Activated CD8-positive, alpha-beta T cell treated with anti-CD3 and anti-CD28 coated beads, Interleukin-2, amount 10 ng/mL, durations not matched to agents 7 days and 5 days (primary cell): ENCODE results near the gene GNB1L. TPM values are rescaled to one million over a fixed set of nuclear protein-coding genes. Genes with fewer than 3 reads are reported as not detected.

ENCODE experiments used
- ATAC-seq: fragments of 150-1000 bp; cut with Tn5 transposase; one replicate; pipeline ENCODE4 v1.10.0; 2021; ENCODE audit warnings: moderate library complexity
- CTCF ChIA-PET: fragments of 350-600 bp; sonication (Branson Sonifier 250); formaldehyde crosslinking; loops from one replicate; lab custom pipeline; 2021; ENCODE audit warnings: antibody characterized with exemption; lab: Charles Lee
- POLR2A ChIA-PET: fragments of 350-600 bp; sonication (Branson Sonifier 250); formaldehyde crosslinking; loops from one replicate; lab custom pipeline; 2021; ENCODE audit warnings: antibody characterized with exemption; lab: Charles Lee
- DNase-seq: peaks from one replicate; pipeline ENCODE4 v3.0.0-alpha.2; 2020
- H3K27ac Mint-ChIP-seq: one replicate; pipeline ENCODE4 v1.8.0; 2021; ENCODE audit warnings: mild to moderate bottlenecking, mixed read lengths
- H3K27me3 Mint-ChIP-seq: one replicate; pipeline ENCODE4 v1.8.0; 2021; ENCODE audit warnings: low read depth, mixed read lengths
- H3K36me3 Mint-ChIP-seq: one replicate; pipeline ENCODE4 v1.8.0; 2021; ENCODE audit warnings: low read depth, mixed read lengths
- H3K4me1 Mint-ChIP-seq: one replicate; pipeline ENCODE4 v1.8.0; 2021; ENCODE audit warnings: low read depth, mixed read lengths
- H3K4me3 Mint-ChIP-seq: one replicate; pipeline ENCODE4 v1.8.0; 2021; ENCODE audit warnings: mild to moderate bottlenecking, mixed read lengths
- H3K9me3 Mint-ChIP-seq: one replicate; pipeline ENCODE4 v1.8.0; 2022; ENCODE audit warnings: mixed read lengths; ENCODE audit not compliant: insufficient read depth
- total RNA-seq, 2 experiments: library from RNA; stranded (reverse); gene quantifications; one replicate each; pipeline ENCODE4 v1.2.3, GENCODE V29; 2021

The GNB1L gene
- total RNA-seq, 2 experiments from 2014 or later: 9.7 to 10.3 TPM

- ChIA-PET CTCF (interaction anchor here (0.7 kb wide), 1 partner anchor 102 kb away, joined by 3 read pairs; no protein-coding TSS in a partner anchor), POLR2A (interaction anchor here (1.7 kb wide), 1 partner anchor 18 kb away, joined by 3 read pairs; no protein-coding TSS in a partner anchor)
- Mint-ChIP-seq H3K27me3 (no peaks in the 10 kb centered on the region), H3K27ac (no peak overlapping the region), H3K36me3 (no peaks in the 10 kb centered on the region), H3K4me1 (peaks cover 9% of the 10 kb centered on the region), H3K9me3 (no peaks in the 10 kb centered on the region), H3K4me3 (no peak overlapping the region)
- DNase-seq (no peak), ATAC-seq (no peak)
Observed at GRCh38 chr22:19807914-19808872, 46.5 kb downstream of the GNB1L start.

- H3K9me3 Mint-ChIP-seq: no peaks in the 10 kb centered on the region
- no peak overlapping the region for H3K4me3 Mint-ChIP-seq
- no peaks in the 10 kb centered on the region for H3K36me3 Mint-ChIP-seq
- H3K27me3 Mint-ChIP-seq: no peaks in the 10 kb centered on the region
- POLR2A ChIA-PET: interaction anchor here (1.7 kb wide), 1 partner anchor 17 kb away, joined by 3 read pairs; no protein-coding TSS in a partner anchor
- H3K27ac Mint-ChIP-seq: no peak overlapping the region
- H3K4me1 Mint-ChIP-seq: peaks cover 9% of the 10 kb centered on the region
- DNase-seq (no peak), ATAC-seq (no peak)
- CTCF ChIA-PET: no interaction called here
Observed at GRCh38 chr22:19807161-19807913, 47.3 kb downstream of the GNB1L start.

GRCh38 chr22:19806213-19807160 lies 48.2 kb downstream of the GNB1L start:
- no peaks in the 10 kb centered on the region for H3K9me3 Mint-ChIP-seq
- ChIA-PET POLR2A (no interaction called here), CTCF (no interaction called here)
- H3K27me3 Mint-ChIP-seq: no peaks in the 10 kb centered on the region
- no peaks in the 10 kb centered on the region for H3K36me3 Mint-ChIP-seq
- no peak overlapping the region for H3K4me3 Mint-ChIP-seq
- no peak for ATAC-seq
- H3K4me1 Mint-ChIP-seq: peaks cover 9% of the 10 kb centered on the region
- no peak overlapping the region for H3K27ac Mint-ChIP-seq
- no peak for DNase-seq

GRCh38 chr22:19805821-19806212 lies 48.9 kb downstream of the GNB1L start:
- no peaks in the 10 kb centered on the region for H3K27me3 Mint-ChIP-seq
- H3K27ac Mint-ChIP-seq: no peak overlapping the region
- H3K9me3 Mint-ChIP-seq: no peaks in the 10 kb centered on the region
- no peak overlapping the region for H3K4me3 Mint-ChIP-seq
- H3K36me3 Mint-ChIP-seq: no peaks in the 10 kb centered on the region
- ATAC-seq: no peak
- H3K4me1 Mint-ChIP-seq: peaks cover 9% of the 10 kb centered on the region
- no peak for DNase-seq
- ChIA-PET CTCF (no interaction called here), POLR2A (no interaction called here)

- Mint-ChIP-seq H3K36me3 (no peaks in the 10 kb centered on the region), H3K27ac (no peak overlapping the region), H3K27me3 (no peaks in the 10 kb centered on the region), H3K4me3 (no peak overlapping the region), H3K9me3 (no peaks in the 10 kb centered on the region), H3K4me1 (no peaks in the 10 kb centered on the region)
- ATAC-seq (no peak), DNase-seq (no peak)
- ChIA-PET POLR2A (no interaction called here), CTCF (no interaction called here)
Observed at GRCh38 chr22:19803736-19804267, 50.9 kb downstream of the GNB1L start.

GRCh38 chr22:19802894-19803735 lies 51.6 kb downstream of the GNB1L start:
- H3K27ac Mint-ChIP-seq: no peak overlapping the region
- no peaks in the 10 kb centered on the region for H3K27me3 Mint-ChIP-seq
- POLR2A ChIA-PET: no interaction called here
- no peaks in the 10 kb centered on the region for H3K36me3 Mint-ChIP-seq
- no peaks in the 10 kb centered on the region for H3K4me1 Mint-ChIP-seq
- CTCF ChIA-PET: no interaction called here
- DNase-seq: no peak
- ATAC-seq: no peak
- no peaks in the 10 kb centered on the region for H3K9me3 Mint-ChIP-seq
- no peak overlapping the region for H3K4me3 Mint-ChIP-seq

- H3K4me3 Mint-ChIP-seq: no peak overlapping the region
- ATAC-seq (no peak), DNase-seq (no peak)
- H3K9me3 Mint-ChIP-seq: no peaks in the 10 kb centered on the region
- no peak overlapping the region for H3K27ac Mint-ChIP-seq
- H3K27me3 Mint-ChIP-seq: no peaks in the 10 kb centered on the region
- POLR2A ChIA-PET: no interaction called here
- no peaks in the 10 kb centered on the region for H3K4me1 Mint-ChIP-seq
- H3K36me3 Mint-ChIP-seq: no peaks in the 10 kb centered on the region
- CTCF ChIA-PET: no interaction called here
Observed at GRCh38 chr22:19802001-19802893, 52.4 kb downstream of the GNB1L start.

- no peak overlapping the region for H3K4me3 Mint-ChIP-seq
- DNase-seq: no peak
- POLR2A ChIA-PET: no interaction called here
- H3K36me3 Mint-ChIP-seq: no peaks in the 10 kb centered on the region
- no peak for ATAC-seq
- H3K4me1 Mint-ChIP-seq: no peaks in the 10 kb centered on the region
- CTCF ChIA-PET: no interaction called here
- H3K27ac Mint-ChIP-seq: no peak overlapping the region
- no peaks in the 10 kb centered on the region for H3K27me3 Mint-ChIP-seq
- H3K9me3 Mint-ChIP-seq: no peaks in the 10 kb centered on the region
Observed at GRCh38 chr22:19801340-19802000, 53.2 kb downstream of the GNB1L start.

GRCh38 chr22:19800761-19801244 lies 53.9 kb downstream of the GNB1L start:
- Mint-ChIP-seq H3K4me1 (no peaks in the 10 kb centered on the region), H3K4me3 (no peak overlapping the region), H3K36me3 (no peaks in the 10 kb centered on the region), H3K27ac (no peak overlapping the region), H3K9me3 (no peaks in the 10 kb centered on the region), H3K27me3 (no peaks in the 10 kb centered on the region)
- ChIA-PET CTCF (no interaction called here), POLR2A (no interaction called here)
- ATAC-seq (no peak), DNase-seq (no peak)
